GM21526 (cell line): Measurements from ENCODE around the gene CARD10.

ENCODE experiments used
- ATAC-seq: cut with Tn5 transposase; IDR thresholded peaks from one replicate; pipeline ENCODE4 v1.9.1; 2021; ENCODE audit warnings: moderate library complexity; ENCODE audit not compliant: unreplicated experiment, low FRiP score

The CARD10 gene

GRCh38 chr22:37504964-37505363, 14.3 kb downstream of the CARD10 start:
- no peak for ATAC-seq

DNA sequence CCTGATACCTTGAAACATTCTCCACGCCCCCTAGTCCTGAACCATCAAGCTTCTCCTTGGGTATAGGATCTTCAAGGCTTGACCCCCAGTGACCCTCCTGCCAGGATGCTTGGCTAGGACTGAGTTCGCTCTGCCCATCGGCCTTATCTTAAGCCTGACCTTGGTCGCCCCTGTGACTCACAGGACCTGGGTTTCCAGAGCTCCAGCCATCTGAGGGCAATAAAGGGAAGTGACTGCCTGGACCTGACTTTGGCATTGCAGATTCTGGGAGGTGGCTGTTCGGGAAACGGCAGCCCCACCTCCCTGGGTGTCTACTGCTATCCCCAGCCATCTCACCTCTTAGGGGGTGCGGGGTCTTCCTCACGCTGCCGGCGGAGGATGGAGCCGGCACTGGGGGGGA, 15.4 kb downstream of the CARD10 start:
- no peak for ATAC-seq

GRCh38 chr22:37503183-37503683, 16.0 kb downstream of the CARD10 start:
- ATAC-seq = no peak

DNA sequence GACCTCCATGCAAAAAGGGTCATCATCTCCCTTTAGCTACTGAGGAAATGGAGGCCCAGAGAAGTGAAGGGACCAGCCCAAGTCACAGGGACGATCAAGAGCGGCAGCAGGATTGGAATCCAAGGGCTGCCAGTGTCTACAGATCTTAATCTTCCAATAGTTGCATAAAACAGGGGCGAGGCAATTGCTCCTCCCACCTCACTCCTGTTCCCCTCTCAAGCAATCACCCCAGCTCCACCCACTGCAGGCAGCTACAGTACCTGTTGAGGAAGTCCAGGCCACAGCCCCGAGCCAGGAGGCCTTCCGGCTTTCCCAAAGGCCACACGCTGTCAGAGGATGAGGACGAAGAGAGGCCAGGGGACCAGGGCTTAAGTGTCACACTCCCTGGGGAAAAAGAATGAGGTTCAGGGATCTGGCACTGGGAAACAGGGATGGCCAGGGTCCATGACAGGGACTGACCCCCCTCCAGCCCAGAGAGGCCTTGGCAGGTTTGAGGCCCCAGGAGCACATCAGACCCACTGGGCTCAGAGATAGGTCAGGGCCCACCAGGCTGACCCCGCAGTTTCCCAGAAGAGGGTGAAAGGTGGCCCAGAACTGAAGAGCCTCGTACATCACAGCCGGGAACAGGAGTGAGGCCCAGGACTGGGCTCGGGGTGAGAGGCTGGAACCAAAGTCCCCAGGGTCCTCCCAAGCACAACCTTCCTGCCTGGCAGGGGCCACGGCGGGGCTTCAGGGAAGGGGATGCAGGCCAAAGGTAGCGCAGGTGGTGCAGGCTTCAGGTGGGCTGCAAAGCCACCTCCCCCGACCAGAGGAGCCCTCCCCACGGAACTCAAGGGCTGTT, 16.7 kb downstream of the CARD10 start:
- ATAC-seq = no peak

DNA sequence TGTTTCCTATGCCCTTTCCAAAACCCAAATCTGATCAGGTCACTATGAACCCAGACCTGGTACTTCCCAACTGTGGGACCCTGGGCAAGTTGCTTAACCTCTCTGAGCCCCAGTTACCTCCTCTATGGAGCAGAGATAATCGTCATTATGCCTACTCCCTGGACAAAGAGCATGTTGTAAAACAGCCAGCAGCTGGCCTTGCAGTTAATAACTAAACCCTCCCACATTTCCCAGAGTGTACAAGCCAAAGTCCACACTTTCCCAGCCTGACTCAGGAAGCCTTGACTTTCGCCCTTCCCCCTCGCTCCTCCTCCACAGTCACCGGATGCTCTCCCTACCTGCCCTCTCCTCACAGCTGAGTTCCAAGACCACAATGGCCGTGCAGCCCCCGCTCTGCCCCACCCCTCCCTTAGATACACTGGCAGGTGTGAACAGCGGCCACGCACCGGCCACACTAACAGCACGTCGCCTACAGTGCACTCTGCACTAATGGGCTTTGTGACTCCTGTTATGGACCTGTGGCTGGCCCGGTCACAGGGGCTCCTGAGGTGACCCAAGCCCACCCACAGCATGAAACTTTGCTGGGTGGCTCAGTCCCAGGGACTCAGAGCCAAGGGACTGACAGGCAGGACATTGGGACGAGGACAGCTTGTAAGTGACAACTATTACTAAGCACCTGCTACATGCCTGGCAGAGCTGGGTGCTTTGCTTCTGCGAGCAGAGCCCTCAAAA, 17.4 kb downstream of the CARD10 start:
- no peak for ATAC-seq

- no peak for ATAC-seq
These were observed 18.2 kb downstream of the CARD10 start for GRCh38 chr22:37500745-37501609.

DNA sequence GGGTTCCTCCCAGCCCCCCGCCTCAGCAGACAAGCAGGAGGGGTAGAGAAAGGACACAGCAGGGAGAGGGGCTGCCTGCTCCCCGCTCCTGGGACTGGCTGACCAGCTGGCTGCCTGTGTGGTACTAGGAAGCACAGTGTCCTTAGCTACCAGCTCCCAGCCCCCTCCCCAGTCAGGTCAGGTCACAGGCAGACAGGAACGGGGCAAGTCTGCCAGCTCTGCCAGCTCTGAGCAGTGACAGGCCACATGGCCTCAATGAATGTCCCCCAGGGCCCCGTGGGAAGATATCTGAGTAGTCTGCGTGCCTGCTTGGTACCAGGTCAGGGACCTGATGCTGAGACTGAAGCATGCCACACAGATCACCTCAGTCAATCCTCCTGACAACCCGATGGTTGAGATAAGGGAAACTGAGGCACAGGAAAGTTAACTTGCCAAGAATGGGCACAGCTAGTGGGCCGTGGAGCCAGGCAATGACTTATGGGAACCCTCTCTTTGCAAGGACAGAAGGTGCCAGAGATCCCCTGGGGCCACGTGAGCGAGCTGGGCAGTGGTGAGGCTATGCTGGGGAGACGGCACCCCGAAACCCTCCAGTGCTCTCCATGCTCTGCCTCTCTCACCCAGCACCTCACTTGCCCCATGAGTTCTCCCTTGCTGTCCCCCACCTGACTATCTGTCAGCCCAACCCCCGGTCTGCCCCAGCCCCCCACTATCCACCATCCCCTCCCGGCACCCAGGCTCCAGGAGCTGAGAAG, 19.2 kb downstream of the CARD10 start:
- ATAC-seq = no peak

DNA sequence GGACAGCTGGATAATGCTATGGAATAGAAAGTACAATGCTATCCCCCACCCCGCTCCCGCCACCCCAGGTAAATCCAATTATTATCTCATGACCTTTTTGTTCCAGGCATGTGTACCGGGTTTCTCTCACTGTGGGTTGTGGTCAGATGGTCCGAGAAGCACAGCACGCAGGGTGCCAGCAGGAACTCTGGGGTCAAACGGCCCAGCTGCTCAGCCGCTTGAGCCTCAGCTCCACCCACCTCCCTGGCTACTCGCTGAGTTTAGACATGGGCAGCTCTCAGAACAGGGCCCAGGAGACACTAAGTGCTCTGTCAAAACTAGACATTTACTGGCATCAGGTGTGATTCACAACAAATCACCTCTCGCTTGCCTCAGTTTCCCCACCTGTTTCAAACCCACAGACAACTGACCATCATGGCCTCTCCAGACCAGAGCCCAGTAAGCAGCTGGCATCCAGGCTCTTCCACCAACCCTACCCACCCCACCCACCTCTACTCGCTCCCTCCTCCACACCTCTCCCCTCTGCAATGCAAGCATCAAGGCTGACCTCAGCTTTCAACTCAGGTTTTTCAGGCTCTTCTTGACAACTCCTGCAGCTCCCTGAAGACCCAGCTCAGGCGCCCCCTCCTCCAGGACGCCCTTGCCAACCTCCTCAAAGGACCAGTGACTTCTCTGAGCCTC, 20.0 kb downstream of the CARD10 start:
- ATAC-seq = no peak

DNA sequence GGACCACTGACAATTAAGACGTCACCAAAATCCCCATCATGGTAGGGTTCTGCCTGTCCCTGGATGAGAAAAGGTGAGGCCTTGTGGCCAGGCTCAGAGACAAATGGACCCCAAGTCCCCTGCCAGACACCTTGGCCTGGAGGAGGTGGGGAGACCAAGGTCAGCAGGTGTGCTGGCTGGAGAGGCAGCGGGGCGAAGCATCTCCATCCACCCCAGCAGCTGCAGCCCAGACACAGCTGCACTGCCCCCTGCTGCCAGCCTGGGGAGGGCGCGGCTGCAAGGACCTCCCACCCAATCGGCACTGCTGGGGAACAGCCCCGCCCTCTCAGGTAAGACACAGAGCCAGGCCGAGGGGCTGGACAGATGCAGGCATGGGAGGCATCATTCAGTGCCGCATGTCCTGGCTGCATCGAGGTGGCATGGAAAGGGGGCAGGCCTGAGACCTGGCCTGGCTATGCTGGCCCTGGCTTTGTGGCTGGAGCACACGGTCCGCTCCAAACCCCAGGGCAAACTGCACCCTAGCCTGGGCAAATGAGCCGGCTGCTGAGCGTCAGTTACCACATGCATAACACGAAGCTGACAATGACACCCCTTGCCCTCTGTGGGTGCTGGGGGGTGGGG, 20.8 kb downstream of the CARD10 start:
- ATAC-seq = no peak

- no peak for ATAC-seq
These were observed 22.1 kb downstream of the CARD10 start for GRCh38 chr22:37497062-37497599.

DNA sequence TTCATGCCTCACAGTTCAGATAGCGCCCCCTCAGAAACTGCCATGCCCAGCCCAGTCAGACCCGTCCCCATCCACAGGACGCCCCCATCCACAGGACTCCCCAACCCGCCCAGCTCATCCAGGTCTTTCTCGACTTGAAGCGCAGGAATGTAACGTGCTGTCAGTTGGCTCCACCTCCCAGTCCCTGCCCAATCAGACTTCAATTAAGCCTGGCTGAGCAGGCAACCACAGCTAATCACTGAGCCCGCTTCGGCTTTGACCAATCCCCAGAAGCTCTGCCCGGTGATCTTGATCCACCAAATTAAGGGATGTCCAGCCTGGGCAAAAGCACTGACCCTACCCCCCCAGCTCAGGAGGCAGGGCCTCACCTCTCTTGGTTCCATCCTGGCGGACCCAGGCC, 22.6 kb downstream of the CARD10 start:
- no peak for ATAC-seq

DNA sequence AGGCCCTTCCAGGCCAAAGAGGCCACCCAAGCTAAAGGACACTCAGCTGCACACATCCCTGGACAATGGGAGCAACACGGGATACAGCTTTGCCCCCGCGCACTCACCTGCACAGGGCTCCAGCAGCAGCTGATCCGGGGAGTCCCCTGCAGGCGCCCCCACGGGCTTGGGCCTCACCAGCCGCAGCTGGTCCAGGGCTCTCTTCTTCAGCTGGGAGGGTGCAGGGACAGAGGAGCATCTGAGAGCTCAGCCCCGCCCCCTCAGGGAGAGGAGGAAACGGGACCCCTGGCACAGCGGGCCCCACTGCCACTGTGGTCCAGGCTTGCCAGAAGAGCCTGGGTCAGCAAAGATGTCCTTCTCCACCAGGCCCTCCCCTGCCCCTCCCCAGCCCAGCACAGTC, 25.2 kb downstream of the CARD10 start:
- ATAC-seq = no peak

- ATAC-seq = no peak
These were observed 26.5 kb downstream of the CARD10 start for GRCh38 chr22:37492428-37493344.

- ATAC-seq = no peak
These were observed 27.4 kb downstream of the CARD10 start for GRCh38 chr22:37491559-37492427.

DNA sequence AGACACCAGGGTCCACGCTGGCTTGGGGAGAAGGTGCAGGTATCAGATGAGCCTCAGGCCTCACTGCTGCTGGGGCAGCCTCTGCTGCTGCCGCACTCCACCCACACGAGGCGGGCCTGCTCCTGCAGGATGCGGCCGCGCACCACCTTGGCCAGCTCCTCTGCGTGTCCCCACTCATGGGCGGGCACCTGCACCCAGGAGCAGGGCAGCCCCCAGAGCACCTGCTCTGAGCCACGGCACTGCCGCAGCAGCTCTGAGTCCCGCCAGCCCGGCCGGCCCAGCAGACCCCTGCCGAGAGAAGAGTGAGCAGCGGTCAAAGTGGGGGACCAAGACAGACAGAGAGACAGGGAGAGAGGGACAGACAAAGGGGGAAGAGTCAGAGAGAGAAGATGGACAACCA, 28.1 kb downstream of the CARD10 start:
- ATAC-seq = no peak

DNA sequence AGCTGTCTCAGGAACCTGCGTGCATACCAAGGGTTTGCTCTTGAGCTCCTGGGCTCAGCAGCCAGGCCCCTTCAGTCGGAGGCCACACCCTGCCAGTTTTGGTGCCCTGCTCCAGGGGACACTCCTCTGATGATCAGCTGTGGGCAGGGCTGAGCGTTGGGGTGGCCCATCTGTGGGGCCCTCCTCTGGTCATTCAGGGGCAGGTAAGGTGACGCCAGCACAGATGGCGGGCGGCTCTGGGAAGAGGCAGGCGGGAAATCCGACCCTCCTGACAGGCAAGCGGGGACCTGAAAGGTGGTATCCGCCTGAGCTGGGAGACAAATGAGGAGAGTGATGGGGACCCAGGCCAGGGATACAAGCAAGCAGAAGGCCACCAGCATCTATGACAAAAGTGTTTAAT, 29.2 kb downstream of the CARD10 start:
- ATAC-seq = no peak
